Inferior parietal cortex (tissue), 1 donor: ENCODE data around the gene CD300LD.
"Not testable (repeated sequence)": the region's sequence is repeated elsewhere in the genome, so short reads cannot be mapped to it uniquely, and the experiment has no call there.

Experiments
- DNase-seq: peaks from one replicate; pipeline ENCODE4 v3.0.0-alpha.2; 2016; ENCODE audit errors: extremely low spot score

The CD300LD gene

GRCh38 chr17:74571621-74572270 is 20.3 kb downstream of the CD300LD start:
- no peak for DNase-seq

- peak; percentile 38 for DNase-seq
Measured at GRCh38 chr17:74569020-74570003, 22.8 kb downstream of the CD300LD start.

- DNase-seq = no peak
Measured at GRCh38 chr17:74568106-74568873, 23.8 kb downstream of the CD300LD start.

- DNase-seq = no peak
Measured at GRCh38 chr17:74567397-74567796, 24.7 kb downstream of the CD300LD start, which contains the start of gene CD300H. TSS of gene CD300H (minus strand) at chr17:74567509.

- no peak for DNase-seq
Measured at GRCh38 chr17:74566132-74566753, 25.8 kb downstream of the CD300LD start.

- DNase-seq = no peak
Measured at GRCh38 chr17:74565126-74565525, 27.0 kb downstream of the CD300LD start.

- DNase-seq = no peak
Measured at GRCh38 chr17:74563358-74563757, 28.7 kb downstream of the CD300LD start.

GRCh38 chr17:74561586-74561985 is 30.5 kb downstream of the CD300LD start:
- DNase-seq = no peak

GRCh38 chr17:74558882-74559519 is 33.1 kb downstream of the CD300LD start:
- DNase-seq = no peak

GRCh38 chr17:74558402-74558801 is 33.7 kb downstream of the CD300LD start:
- not testable (repeated sequence) for DNase-seq

- DNase-seq = no peak
Measured at GRCh38 chr17:74555427-74555940, 36.6 kb downstream of the CD300LD start.

GRCh38 chr17:74554909-74555308 is 37.2 kb downstream of the CD300LD start:
- DNase-seq = no peak

GRCh38 chr17:74552037-74552436 is 40.0 kb downstream of the CD300LD start:
- DNase-seq = no peak

- DNase-seq = no peak
Measured at GRCh38 chr17:74550602-74551001, 41.5 kb downstream of the CD300LD start.

GRCh38 chr17:74549343-74549742 is 42.7 kb downstream of the CD300LD start:
- no peak for DNase-seq

- no peak for DNase-seq
Measured at GRCh38 chr17:74547736-74548135, 44.3 kb downstream of the CD300LD start.

- no peak for DNase-seq
Measured at GRCh38 chr17:74547264-74547663, 44.8 kb downstream of the CD300LD start.

GRCh38 chr17:74546586-74546985 is 45.5 kb downstream of the CD300LD start:
- no peak for DNase-seq

- no peak for DNase-seq
Measured at GRCh38 chr17:74545843-74546230, 46.2 kb downstream of the CD300LD start, which contains the start of gene CD300C. TSS of gene CD300C (minus strand) at chr17:74546115. CDS start at chr17:74545782, 333 bp downstream.

GRCh38 chr17:74544991-74545842 is 46.9 kb downstream of the CD300LD start:
- no peak for DNase-seq
